NCI-H748 (cell line): ENCODE measurements around the gene SPACA7.
"Not testable (repeated sequence)": the region's sequence is repeated elsewhere in the genome, so short reads cannot be mapped to it uniquely, and the experiment has no call there.

Source experiments
- DNase-seq: peaks from one replicate; lab custom pipeline; 2025; ENCODE audit not compliant: unreplicated experiment; lab: John Stamatoyannopoulos, UW

SPACA7 gene

DNA sequence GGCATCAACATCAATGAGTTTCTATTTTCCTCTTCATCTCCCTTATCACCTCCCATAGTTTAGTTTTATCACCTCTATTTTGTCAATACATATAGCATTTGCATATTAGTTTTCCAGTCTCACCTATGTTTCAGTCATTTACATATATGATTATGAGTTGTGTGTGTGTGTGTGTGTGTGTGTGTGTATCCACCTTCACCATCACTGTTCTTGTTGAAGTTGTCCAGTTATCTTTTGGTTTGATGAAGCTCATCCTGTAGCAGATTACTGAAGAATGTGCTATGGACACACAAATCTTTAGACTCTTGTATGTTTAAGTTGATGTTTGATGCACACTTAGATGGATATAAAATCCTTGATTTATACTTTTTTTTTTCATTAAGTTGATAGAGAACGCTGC is 40.5 kb downstream of the SPACA7 start:
- DNase-seq: no peak

GRCh38 chr13:112417079-112417478 is 40.9 kb downstream of the SPACA7 start:
- no peak for DNase-seq

DNA sequence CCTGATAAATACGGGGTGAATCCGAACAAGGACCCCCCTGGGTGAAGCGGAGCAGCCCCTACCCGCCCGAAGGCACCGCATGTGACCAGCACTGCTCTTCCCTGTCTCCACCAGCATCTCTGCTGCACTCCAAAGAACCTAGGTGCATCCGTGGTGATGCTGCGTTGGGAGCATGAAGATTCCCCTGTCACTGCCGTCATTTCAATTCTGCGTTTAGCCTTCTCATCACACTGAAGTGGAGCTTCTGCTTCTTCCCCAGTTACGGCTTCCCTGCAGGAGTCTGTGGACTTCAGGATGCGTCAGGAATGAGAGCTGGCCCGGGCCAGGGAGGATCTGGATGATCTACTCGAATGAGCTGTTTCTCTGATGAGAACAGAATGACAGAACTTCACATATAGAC is 47.9 kb downstream of the SPACA7 start:
- no peak for DNase-seq

- no peak for DNase-seq
Observed at GRCh38 chr13:112428704-112429103, 52.5 kb downstream of the SPACA7 start.

DNA sequence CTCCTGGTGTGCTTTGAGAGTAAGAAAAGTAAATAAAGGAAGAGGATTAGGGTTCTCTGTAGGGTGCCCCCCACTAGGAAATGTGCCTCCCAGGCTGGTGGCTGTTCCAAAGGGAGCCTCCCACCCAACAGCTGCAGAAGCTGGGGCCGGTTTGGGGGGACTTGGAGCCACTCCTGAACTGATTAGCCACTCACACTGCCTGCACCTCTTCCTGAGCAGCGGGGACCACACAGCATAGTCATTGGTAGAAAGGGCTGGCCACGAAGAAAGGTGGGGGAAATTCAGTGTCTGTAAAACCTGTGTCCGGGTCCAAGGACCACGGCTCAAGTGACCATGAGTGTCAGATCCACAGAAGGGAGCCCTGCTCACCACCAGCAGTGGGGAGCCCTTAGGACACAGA is 55.6 kb downstream of the SPACA7 start:
- DNase-seq: no peak

GRCh38 chr13:112432734-112433133 is 56.6 kb downstream of the SPACA7 start:
- not testable (repeated sequence) for DNase-seq

DNA sequence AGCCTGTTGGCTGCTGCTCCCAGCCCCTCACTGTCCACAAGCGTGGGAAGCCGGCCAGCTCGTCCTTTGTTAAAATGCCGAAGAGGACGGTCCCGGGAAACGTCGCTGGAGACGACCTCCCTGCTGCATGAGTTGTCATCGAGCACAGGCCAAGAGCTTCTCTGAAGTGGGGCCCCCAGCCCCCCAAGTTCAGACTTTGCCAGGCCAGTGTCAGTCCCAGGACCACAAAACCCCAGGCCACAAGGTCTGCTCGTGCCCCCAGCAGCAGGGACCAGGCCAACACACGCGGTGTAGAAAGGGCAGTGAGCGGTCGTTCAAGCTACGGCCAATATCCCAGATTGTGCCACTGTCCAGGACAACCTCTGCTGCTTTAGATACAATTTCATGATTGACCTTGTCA is 57.4 kb downstream of the SPACA7 start:
- not testable (repeated sequence) for DNase-seq

GRCh38 chr13:112434032-112434431 is 57.9 kb downstream of the SPACA7 start:
- DNase-seq: no peak

GRCh38 chr13:112434937-112435523 is 58.9 kb downstream of the SPACA7 start:
- no peak for DNase-seq

- DNase-seq: no peak
Observed at GRCh38 chr13:112435973-112436372, 59.8 kb downstream of the SPACA7 start.

DNA sequence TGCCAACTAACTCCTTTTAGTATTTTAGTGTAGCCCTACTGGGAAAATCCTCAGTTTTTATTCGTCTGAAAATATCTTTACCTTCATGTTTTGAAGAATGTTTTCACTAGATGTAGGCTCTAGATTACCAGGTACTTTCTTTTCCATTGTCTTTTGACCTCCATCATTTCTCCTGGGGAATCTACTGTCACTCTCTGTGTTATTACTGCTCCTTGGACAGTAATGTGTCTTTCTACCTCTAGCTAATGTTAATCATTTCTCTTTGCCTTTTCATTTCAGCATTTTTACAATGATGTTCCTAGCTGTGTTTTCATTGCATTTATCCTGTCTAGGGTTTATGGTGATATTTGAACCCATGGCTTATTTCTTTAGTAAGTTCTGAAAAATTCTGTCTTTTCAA is 61.9 kb downstream of the SPACA7 start:
- DNase-seq: peak; percentile 10

GRCh38 chr13:112438515-112438914 is 62.4 kb downstream of the SPACA7 start:
- no peak for DNase-seq

- DNase-seq: no peak
Observed at GRCh38 chr13:112441226-112441625, 65.1 kb downstream of the SPACA7 start.

DNA sequence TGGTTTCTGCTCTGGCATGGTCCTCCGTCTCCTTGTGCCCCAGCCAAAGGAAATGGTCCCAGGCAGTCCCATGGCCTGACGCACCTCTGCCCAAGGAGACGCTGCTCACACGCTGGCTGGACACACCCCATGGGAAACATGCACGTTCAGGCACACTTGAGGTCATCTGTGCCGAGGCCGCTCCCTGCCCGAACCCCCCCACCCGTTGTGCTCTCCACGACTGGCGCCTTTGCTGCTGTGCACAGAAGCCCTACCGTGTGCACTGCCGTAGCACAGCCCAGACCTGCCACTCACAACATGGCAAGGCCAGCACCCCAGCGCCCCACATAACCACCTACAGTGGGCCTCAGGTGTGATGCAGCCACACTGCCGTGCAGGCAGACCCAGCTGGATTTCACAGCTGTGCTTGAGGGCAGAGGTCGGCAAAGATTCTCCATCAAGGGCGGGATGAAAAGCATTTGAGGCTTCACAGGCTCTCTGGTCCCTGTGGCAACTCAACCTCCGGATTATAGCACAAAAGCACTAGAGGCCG is 65.7 kb downstream of the SPACA7 start:
- DNase-seq: no peak

- DNase-seq: no peak
Observed at GRCh38 chr13:112442483-112443090, 66.4 kb downstream of the SPACA7 start.

- DNase-seq: peak; percentile 35
Observed at GRCh38 chr13:112443191-112443994, 67.2 kb downstream of the SPACA7 start.

GRCh38 chr13:112443995-112444311 is 67.8 kb downstream of the SPACA7 start:
- DNase-seq: peak; percentile 83

GRCh38 chr13:112444416-112445399 is 68.6 kb downstream of the SPACA7 start:
- DNase-seq: no peak

GRCh38 chr13:112445411-112446271 is 69.5 kb downstream of the SPACA7 start:
- DNase-seq: no peak

- no peak for DNase-seq
Observed at GRCh38 chr13:112446347-112446861, 70.2 kb downstream of the SPACA7 start.
